Measurements from ENCODE around the gene SIK2. TPM values are rescaled to one million over a fixed set of nuclear protein-coding genes. Genes with fewer than 3 reads are reported as not detected.

The SIK2 gene
- total RNA-seq, 1 donor from 2014 or later = 7.0 TPM

DNA sequence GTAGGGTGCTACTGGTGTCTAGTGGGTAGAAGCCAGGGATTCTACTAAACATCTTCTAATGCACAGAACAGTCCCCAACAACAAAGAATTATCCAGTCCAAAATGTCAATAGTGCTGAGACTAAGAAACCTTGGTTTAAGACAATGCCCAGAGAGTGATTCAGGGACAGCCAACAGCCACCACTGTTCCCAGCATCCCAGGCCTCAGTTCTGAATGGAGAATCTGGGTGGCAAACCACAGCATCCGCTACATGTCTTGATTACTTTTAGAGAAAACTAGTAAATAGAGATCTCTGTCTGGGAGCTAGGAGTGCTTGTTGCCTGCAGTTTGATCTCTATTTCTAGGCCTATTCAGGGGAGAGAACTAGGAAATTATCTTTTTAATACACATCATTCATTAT, 20.9 kb upstream of the SIK2 start:
- intact Hi-C loops (cut with micrococcal nuclease) = no loop called here

DNA sequence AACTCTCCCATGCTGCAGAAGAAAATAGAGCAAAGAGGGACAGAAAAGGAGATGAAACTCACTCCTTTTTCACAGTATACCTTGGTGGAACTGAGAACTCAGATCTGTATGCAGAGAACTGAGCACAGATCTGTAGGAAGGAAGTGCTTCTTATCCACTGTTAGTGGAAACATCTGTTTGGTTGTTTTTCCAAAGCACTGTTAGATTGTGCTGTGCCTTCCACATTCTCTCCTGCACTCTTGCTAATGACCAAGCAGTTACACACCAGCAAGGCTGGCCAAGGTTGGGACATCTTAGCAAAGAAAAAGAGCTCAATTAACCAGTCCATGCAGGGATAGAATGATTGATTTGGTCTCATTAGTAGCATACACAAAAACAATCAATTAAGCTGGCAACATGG, 20.1 kb upstream of the SIK2 start:
- intact Hi-C loops (cut with micrococcal nuclease) = no loop called here

DNA sequence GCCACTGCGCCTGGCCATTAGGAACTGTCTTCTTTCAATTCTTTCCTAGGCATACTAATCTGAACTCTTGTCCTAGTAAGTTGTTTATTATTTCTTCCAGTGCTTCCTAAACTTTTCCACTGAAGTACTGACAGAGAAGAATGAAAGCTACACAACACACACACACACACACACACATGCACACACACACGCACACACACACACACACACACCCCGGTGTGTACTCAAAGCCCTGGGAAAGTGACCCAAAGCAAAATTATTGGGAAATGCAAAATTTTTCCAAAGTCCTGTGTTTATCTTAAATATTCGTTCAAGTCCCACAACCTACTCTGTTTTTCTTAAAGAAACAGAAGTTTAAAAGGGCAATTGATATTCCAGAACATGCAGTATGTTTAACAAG, 19.4 kb upstream of the SIK2 start:
- intact Hi-C loops (cut with micrococcal nuclease) = no loop called here

DNA sequence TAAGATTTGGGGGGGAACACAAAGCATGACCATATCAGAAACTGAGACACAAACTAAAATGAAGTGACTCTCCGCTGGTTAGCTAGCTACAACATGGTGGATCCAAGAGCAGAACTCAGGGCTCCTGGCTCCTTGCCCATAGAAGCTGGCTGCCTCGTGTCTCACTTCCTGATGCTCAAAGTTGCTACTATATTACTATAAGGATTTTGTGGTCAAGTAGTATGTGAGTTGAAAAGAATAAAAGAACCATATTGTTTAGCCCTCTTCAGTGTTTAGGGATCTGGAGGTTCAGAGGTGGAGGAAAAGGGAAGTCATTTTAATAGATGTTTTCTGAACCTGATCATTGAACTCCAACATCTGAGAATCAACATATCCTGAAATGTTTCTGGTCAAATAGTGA, 16.9 kb upstream of the SIK2 start:
- intact Hi-C loops (cut with micrococcal nuclease) = no loop called here

DNA sequence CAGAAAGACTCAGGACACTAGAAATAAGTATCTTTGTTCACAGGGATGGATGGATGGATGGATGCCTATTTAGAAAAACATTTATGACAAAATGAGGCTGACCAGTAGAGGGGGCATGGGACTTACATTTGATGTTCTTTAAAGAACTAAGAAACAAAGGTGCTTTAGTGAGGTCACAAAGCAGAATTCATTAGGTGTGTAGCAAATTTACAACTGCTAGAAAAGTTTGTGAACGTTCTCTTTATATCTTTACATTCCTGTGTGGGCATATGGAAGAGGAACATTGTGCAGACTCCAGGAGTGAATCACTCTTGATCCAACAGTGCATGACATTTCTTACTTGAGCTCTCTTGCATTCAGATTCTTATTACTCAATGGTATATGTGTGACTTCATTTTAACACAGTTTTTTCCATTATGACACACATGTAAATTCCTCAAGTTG, 15.8 kb upstream of the SIK2 start:
- intact Hi-C loops (cut with micrococcal nuclease) = loop anchor here (1.0 kb wide), 2 partner anchors 191 to 255 kb away; no protein-coding TSS in a partner anchor

DNA sequence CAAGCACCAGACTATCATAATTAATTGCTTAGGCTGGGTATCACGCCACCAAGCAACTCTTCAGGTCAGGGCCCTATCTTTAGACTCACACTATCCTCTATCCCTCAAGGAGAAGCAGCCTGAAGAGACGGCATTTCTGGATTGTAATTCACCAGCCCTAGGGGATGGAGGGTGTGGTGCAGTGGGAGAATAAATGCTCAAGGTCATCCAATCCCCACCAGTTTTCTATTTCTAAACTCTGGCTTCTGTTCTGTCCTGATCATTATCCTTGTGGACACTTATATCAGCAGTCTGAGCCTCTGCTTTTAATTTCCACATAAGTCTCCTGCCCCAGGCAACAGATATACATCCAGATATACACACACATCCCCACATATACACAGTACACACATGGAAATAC, 13.1 kb upstream of the SIK2 start:
- intact Hi-C loops (cut with micrococcal nuclease) = no loop called here

DNA sequence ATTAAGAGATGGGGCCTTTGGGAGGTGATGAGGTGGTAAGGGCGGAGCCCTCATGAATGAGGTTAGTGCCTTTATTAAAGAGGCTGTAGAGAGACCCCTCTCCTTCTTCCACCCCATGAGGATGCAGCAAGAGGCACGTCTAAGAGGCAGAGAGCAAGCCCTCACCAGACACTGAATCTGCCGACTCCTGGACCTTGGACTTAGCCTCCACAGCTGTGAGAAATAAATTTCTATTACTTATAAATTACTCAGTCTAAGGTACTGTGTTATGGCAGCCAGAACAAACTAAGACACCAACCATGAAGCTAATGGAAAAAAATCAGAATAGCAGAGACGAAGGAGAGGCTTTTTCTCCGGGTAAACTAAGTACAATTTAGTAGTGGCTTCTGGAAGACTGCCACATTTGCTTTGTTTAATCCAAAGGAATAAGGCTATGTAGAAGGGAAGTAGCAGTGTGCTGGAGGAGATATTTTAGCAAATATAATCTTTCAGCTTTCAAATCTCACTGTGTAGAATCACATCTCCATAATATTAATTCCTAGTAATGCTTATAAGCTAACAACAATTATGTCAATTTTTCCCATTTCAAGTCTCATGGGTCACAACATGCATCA, 12.3 kb upstream of the SIK2 start:
- intact Hi-C loops (cut with micrococcal nuclease) = no loop called here

DNA sequence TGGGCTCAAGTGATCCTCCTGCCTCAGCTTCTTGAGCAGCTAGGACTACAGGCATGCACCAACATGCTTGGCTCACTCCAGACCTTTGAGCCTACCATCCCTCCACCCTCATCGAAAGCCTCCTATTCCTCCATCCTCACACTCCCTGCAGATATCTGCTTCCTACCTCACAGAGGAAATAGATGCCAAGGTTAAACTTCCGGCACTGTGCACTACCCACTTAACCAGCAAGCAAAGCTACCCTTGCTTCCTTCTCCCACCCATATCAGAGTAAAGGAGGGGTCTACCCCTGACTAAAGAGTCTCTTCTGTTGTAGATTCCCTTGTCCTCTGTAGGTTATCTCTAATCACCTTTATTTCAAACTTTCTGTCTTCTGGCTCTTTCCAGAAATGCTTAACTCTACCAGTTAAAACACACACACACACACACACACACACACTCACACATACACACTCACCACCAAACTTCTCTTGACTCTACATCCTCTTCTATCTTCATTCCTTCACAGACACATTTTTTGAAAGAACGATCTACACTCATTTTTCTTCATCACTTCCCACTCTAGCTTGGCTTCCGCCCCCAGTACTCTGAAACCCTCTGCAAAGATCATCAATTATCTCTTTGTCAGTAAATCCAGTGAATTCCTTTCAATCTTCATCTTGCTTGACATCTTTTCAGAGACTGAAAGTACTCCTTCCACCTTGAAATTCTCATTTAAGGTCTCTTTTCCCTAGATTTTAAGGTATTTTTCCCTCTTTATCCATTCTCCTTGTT, 10.9 kb upstream of the SIK2 start:
- intact Hi-C loops (cut with micrococcal nuclease) = no loop called here

DNA sequence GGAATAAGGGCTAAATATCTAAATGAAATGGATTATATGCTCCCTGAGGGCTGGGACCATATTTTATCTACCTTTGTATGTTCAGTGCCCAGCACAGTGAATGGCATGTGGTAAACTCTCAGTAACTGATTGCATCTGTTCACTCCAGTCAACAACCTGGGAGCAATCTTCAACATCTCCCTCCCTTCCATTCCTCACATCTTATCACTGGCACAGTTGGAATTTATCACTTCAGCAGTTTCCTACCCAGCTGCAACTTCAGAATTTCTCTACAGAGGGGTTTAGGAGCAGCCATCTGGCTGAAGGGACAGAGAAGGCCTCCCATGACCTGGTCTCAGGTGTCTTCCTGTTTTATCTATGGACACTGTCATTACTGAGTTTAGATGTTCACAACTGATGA, 9.8 kb upstream of the SIK2 start:
- intact Hi-C loops (cut with micrococcal nuclease) = no loop called here

DNA sequence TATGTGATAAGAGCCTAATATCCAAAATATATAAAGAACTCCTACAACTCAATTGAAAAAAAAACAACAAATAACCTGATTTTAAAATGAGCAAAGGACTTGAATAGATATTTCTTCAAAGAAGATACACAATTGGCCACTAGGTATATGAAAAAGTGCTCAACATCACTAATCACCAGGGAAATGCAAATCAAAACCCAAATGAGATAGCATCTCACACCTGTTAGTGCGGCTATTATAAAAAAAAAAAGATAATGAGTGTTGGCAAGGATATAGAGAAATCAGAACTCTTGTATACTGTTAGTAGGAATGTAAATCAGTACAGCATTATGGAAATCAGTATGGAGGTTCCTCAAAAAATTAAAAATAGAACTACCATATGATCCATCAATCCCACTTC, 5.9 kb upstream of the SIK2 start:
- intact Hi-C loops (cut with micrococcal nuclease) = no loop called here

DNA sequence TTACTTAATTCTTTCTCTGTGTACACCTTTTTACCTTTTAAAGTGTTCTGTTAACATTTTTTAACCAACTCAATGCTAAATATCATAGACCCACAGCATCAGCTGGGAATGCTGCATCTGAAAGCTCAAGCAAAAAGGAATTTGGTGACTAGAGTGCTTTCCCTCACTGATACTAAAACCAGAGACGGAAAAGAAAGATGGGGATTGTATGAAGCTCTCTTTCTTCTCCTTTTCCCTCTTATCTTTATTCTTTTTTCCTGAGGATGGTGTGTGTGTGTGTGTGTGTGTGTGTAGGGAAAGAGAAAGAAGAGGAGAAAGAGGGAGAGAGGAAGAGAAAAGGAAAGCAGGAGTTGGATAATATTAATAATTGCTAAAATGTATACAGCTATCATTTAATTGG, 4.1 kb upstream of the SIK2 start:
- intact Hi-C loops (cut with micrococcal nuclease) = no loop called here

DNA sequence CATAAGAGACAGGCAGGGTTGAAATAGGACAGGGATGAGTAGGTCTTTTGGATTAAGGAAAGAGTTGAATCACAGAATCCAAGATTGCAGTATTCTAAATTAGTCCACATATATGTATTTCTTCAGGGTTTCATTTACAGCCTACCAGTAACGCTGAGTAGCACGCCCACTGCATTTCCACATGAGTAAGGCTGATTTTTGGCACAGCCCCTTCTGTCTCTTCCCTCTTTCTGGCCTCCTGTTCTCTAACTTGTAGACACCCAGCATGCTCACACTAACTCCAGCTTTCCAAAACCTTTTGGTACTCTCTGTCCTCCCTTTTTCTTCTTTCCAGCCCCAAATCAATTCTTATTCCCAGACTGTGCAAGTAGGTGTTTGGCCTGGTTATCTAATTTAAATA, 3.7 kb upstream of the SIK2 start:
- intact Hi-C loops (cut with micrococcal nuclease) = no loop called here

DNA sequence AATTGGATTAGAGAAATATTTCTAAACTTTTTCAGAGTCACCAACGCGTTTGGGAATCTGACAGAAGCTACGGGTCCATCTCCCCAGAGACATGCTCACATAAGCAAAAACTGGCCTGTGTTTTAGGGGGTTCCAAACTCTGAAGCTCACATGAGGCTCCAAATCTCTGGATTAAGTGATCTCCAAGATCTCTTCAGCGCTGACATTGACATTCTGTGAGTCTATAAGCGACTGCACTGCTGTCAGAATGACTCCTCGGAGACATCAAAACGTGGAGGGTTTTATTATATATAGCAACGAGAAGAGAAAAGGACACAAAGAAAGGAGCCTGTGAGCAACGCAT, 642 bp upstream of the SIK2 start:
- intact Hi-C loops (cut with micrococcal nuclease) = loop anchor here (5.0 to 10.0 kb wide), 4 partner anchors 326 to 1169 kb away; partner anchors contain the start of genes NKAPD1 and PIH1D2

DNA sequence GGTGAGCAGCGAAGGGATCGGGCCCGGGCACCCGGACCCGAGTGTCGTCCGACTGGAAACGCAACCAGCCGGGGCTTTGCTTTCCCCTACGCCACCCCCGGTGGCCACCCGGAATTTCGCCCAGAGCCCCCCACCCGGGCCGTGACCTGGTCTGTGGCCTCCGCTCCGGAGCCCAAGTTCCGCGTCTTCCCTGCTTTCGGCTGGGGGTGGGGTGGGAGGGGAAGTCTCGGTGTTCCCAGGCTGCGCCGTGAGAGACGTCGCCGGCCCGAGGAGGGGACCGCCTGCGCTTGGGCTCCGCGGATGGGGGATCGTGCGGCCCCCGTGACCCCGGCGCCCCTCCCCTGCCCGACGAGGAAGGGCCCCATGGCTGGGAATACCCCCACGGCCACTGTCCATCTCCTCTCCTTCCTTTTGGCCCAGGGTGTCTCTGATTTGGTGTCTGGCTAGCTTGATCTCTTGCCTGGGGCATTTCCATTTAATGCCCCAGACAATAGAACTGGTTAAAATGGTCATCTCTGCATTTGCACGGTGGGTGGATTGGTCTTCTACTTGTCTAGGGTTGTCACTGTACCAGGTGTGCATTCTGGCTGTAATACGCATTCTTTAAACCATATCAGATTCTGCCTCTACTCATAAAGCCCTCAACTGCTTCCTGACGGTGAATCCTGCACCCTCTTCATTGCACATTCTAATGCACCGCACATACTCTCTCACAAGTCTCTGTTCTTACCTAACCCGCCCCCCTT, 789 bp downstream of the SIK2 start:
- intact Hi-C loops (cut with micrococcal nuclease) = loop anchor here (1.0 to 10.0 kb wide), 10 partner anchors 163 to 1171 kb away; partner anchors contain the start of genes ALG9, CFAP68, DLAT and FDXACB1

DNA sequence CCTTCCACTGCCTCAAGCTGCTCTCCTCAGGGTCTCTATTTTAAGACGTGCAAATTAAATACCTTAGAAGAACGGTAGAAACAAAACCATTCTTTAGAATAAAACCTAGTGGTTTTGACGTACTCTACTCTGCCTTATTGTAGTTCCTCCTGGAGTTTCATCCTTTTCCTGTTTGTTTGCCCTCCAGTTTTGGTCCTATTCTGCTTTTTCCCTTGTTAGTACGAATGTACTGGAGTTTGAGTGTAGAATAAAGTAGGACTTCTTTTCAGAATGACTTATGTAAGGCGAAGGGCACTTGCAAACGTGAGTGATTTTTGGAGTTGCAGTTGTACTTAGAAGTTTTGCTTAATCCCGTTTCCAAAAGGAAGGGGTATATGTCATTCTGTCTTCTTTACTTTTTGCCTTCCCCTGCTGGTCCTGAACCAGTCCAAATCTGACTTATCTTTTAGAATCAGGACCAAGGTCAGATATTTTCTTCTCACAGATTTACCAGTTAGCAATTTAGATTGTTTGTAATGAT, 1.4 kb downstream of the SIK2 start:
- intact Hi-C loops (cut with micrococcal nuclease) = loop anchor here (2.0 to 10.0 kb wide), 5 partner anchors 324 to 1171 kb away; partner anchors contain the start of genes DLAT, NKAPD1 and PIH1D2

DNA sequence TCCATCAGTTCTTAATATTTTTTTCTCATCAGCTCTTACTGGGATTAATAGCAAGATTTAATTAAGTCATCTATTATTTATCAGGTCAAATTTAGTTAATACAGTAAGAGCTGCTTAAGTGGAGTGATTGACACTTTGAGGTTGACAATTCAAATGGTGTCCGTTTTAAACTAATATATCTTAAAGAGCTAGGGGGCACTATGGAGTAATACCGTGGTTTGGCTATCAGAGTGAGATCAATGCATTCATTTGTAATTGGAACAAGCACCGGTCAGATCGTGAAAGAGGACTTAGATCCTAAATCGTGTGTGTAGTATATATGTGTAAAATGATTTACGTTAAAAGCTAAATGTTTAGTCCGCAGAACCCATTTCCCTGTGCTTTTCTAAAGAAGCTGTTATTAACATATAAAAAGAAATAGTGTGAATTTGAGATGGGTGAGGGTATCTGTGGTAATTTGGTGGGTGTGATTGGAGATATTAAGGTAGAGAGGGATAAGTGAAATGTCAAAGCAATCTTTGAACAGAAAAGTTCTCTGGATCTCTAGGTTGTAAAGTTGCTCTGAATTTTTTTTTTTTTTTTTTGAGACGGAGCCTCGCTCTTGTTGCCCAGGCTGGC, 2.3 kb downstream of the SIK2 start:
- intact Hi-C loops (cut with micrococcal nuclease) = loop anchor here (5.0 to 10.0 kb wide), 4 partner anchors 323 to 1172 kb away; partner anchors contain the start of genes NKAPD1 and PIH1D2

DNA sequence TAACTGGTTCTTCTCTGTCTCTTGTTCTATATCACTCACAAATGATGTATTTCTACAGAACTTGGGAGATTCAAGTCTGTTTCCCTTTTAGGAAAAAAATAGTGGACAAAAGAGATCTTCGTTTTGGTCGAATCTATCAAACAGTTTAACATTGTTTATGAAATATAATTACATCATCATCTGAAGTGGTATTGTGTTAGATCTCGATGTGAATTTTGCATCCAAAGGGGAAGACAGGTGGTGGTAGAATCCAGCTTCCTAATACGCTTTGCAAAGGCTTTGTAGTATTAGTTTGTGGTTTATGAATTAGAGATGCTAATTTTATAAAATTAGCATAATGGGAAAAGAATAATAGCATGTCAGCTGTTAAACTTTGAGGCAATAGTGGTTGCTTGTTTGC, 3.4 kb downstream of the SIK2 start:
- intact Hi-C loops (cut with micrococcal nuclease) = loop anchor here (10.0 kb wide), 1 partner anchor 469 kb away; the partner anchor contains the start of genes NKAPD1 and PIH1D2

DNA sequence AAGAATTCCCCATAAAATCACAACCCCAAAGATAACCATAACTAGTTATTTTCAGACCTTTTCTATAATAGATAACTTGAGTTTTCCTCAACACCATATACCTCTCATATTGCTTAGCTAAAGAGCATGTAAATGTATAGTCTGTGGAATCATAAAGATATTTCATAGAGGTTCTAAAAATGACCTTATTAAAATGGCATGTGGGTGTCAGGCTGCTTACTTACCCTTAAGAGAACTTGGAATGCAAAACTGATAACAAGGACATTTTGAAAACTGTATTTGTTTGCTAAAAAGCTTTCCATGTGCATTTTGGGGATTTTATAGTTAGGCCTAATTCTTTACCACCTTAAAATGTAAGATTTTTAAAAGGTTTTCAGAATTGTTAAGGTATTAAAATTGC, 4.7 kb downstream of the SIK2 start:
- intact Hi-C loops (cut with micrococcal nuclease) = loop anchor here (10.0 kb wide), 1 partner anchor 468 kb away; the partner anchor contains the start of genes NKAPD1 and PIH1D2

DNA sequence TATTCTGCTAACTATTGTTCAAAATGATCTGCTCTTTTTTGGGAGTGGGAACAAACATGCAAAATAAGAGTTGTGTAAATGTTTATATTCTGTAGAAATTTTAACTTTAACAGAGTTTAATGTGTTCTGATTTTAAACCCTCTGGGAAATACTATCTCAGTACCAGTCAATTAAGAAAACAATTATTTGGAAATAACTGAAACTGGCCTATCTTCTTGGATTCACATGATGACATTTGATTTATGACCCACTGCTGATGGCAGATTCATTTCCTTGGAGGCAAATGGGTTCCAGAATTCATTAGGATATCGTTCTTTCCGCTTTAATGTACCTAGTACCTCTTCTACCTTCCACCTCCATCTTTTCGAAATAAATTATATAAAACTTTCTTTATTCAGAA, 5.5 kb downstream of the SIK2 start:
- intact Hi-C loops (cut with micrococcal nuclease) = loop anchor here (10.0 kb wide), 1 partner anchor 467 kb away; the partner anchor contains the start of genes NKAPD1 and PIH1D2

DNA sequence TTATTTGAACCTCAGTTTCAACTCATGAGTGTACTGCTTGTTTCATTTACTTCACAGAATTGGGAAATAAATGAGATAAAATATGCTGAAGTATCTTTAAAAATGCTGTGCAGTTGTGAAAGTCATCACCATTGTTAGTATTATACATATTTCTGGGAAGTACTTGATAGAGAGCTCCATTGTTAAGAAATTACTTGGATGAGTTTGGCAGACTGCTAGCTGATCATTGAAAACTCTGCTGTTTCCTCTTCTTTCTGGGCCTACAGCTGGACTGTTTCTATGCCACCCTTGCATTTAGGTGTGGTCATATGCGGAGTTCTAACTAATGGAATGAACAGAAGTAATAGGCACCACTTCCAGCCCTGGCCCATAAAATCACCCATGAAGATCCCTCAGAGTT, 10.0 kb downstream of the SIK2 start:
- intact Hi-C loops (cut with micrococcal nuclease) = no loop called here

DNA sequence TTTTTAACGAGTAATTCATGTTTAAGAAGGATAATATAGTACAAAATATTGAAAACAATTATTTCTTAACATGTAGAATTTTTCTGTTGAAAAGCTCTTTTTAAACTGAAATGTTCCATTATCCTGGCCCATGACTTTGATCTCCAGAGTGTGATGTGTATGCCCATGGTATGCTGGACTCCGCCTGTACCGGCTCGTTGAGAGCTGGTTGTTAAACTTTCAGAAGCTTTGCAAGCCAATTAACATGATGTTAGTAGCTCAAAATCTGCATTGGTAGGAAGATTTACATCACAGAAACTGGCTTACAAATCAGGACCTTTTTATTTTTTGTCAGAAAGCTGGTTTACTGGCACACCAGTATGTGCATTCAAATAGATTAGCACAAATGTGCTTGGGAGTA, 15.0 kb downstream of the SIK2 start:
- intact Hi-C loops (cut with micrococcal nuclease) = no loop called here
